ENCODE data around the gene ATG101.

GRCh38 chr12:52083638-52083996 lies 13.8 kb downstream of the ATG101 start:
- TF ChIP-seq EZH2 (IDR thresholded peaks at IDR 0.05; ENCODE audit: borderline replicate concordance, low read length) (no peak), CTCF (IDR thresholded peaks at IDR 0.05; ENCODE audit: low read length) (no peak; the same call in 1 of the 2 replicates)

All from OCI-LY1 (cell line).